HFFc6 (cell line): ENCODE data around the gene GABPB1. TPM values are rescaled to one million over a fixed set of nuclear protein-coding genes. Genes with fewer than 3 reads are reported as not detected.

ENCODE experiments used
- DNase-seq: peaks from one replicate; pipeline ENCODE4 v3.0.0-alpha.2; 2018
- H3K27ac Mint-ChIP-seq: 2 replicates; pipeline ENCODE4 v1.8.0; 2020; ENCODE audit warnings: mild to moderate bottlenecking, mixed read lengths
- H3K27me3 Mint-ChIP-seq: 2 replicates; pipeline ENCODE4 v1.8.0; 2021; ENCODE audit warnings: mild to moderate bottlenecking, moderate library complexity, mixed read lengths; ENCODE audit not compliant: insufficient read depth
- H3K36me3 Mint-ChIP-seq: 2 replicates; pipeline ENCODE4 v1.8.0; 2021; ENCODE audit warnings: low read depth, mixed read lengths
- H3K4me1 Mint-ChIP-seq: 2 replicates; pipeline ENCODE4 v1.8.0; 2020; ENCODE audit warnings: low read depth, mixed read lengths
- H3K4me3 Mint-ChIP-seq: 2 replicates; pipeline ENCODE4 v1.8.0; 2020; ENCODE audit warnings: mild to moderate bottlenecking, moderate library complexity, mixed read lengths
- H3K9me3 Mint-ChIP-seq: 2 replicates; pipeline ENCODE4 v1.8.0; 2020; ENCODE audit warnings: mild to moderate bottlenecking, mixed read lengths
- CTCF ChIP-seq: fragments of 200-600 bp; sonication (generic); IDR thresholded peaks from 2 replicates; pipeline ENCODE4 v1.5.0; 2021; ENCODE audit warnings: antibody characterized with exemption, mild to moderate bottlenecking
- total RNA-seq, 6 experiments: library from RNA; stranded (reverse); fragmentation: NEBNext Ultra II Directional; extraction: Animal tissue kit (Norgen Biotek cat#: 25700); gene quantifications; 2 replicates in 1 of 6; 3 replicates in 5 of 6; pipeline ENCODE4 v1.2.3, GENCODE V29; 2021

The GABPB1 gene
- total RNA-seq, 6 experiments from 2014 or later, result 20.8 to 28.4 (median 25.3) TPM

- H3K27ac Mint-ChIP-seq, result no peak overlapping the region
- peaks cover 2% of the 10 kb centered on the region for H3K27me3 Mint-ChIP-seq
- no peaks in the 10 kb centered on the region for H3K9me3 Mint-ChIP-seq
- H3K36me3 Mint-ChIP-seq, result peaks cover 14% of the 10 kb centered on the region
- TF ChIP-seq CTCF, result no peak
- H3K4me1 Mint-ChIP-seq, result peaks cover 9% of the 10 kb centered on the region
- no peak overlapping the region for H3K4me3 Mint-ChIP-seq
- DNase-seq, result no peak
Measured at GRCh38 chr15:50275908-50276307, 79.1 kb downstream of the GABPB1 start.

GRCh38 chr15:50275091-50275490, 79.9 kb downstream of the GABPB1 start:
- H3K27ac Mint-ChIP-seq, result no peak overlapping the region

GRCh38 chr15:50267577-50267976, 87.4 kb downstream of the GABPB1 start:
- Mint-ChIP-seq H3K9me3 (no peaks in the 10 kb centered on the region), H3K4me1 (no peaks in the 10 kb centered on the region), H3K27ac (no peak overlapping the region), H3K27me3 (peaks cover 8% of the 10 kb centered on the region), H3K36me3 (no peaks in the 10 kb centered on the region), H3K4me3 (no peak overlapping the region)
- DNase-seq, result no peak
- no peak for TF ChIP-seq CTCF

More at GRCh38 chr15:50275091-50275490, 79.9 kb downstream of the GABPB1 start:
- TF ChIP-seq CTCF, result no peak
- H3K9me3 Mint-ChIP-seq, result no peaks in the 10 kb centered on the region
- peaks cover 2% of the 10 kb centered on the region for H3K27me3 Mint-ChIP-seq
- peaks cover 14% of the 10 kb centered on the region for H3K36me3 Mint-ChIP-seq
- no peak overlapping the region for H3K4me3 Mint-ChIP-seq
- peaks cover 3% of the 10 kb centered on the region for H3K4me1 Mint-ChIP-seq
- DNase-seq, result no peak

- Mint-ChIP-seq H3K4me3 (no peak within 1 kb of the TSS), H3K9me3 (no peaks in the 10 kb centered on the region), H3K4me1 (peaks cover 6% of the 10 kb centered on the region), H3K27me3 (peaks cover 12% of the 10 kb centered on the region), H3K36me3 (no peaks in the 10 kb centered on the region), H3K27ac (no peak within 1 kb of the TSS)
- TF ChIP-seq CTCF, result no peak
- DNase-seq, result no peak
Measured at GRCh38 chr15:50265620-50266019, 89.4 kb downstream of the GABPB1 start, which contains the start of gene HDC. Gene HDC (minus strand): TSS chr15:50265726. CDS start chr15:50265623, 103 bp downstream.

- H3K36me3 Mint-ChIP-seq, result no peaks in the 10 kb centered on the region
- peaks cover 19% of the 10 kb centered on the region for H3K4me1 Mint-ChIP-seq
- no peak for DNase-seq
- H3K4me3 Mint-ChIP-seq, result no peak overlapping the region
- H3K27me3 Mint-ChIP-seq, result peaks cover 12% of the 10 kb centered on the region
- H3K9me3 Mint-ChIP-seq, result no peaks in the 10 kb centered on the region
- no peak overlapping the region for H3K27ac Mint-ChIP-seq
- no peak for TF ChIP-seq CTCF
Measured at GRCh38 chr15:50262533-50262932, 92.5 kb downstream of the GABPB1 start.

GRCh38 chr15:50261981-50262380, 93.0 kb downstream of the GABPB1 start:
- Mint-ChIP-seq H3K4me1 (peaks cover 24% of the 10 kb centered on the region), H3K27me3 (peaks cover 12% of the 10 kb centered on the region), H3K36me3 (no peaks in the 10 kb centered on the region), H3K27ac (no peak overlapping the region), H3K9me3 (no peaks in the 10 kb centered on the region), H3K4me3 (no peak overlapping the region)
- no peak for DNase-seq
- no peak for TF ChIP-seq CTCF
